Stimulated activated CD4-positive, alpha-beta T cell treated with anti-CD3 and anti-CD28 coated beads, Interleukin-2, amount 100 ng/mL, for 4 hours (primary cell): ENCODE results near the gene DNAJC3.
"Not testable (repeated sequence)": the region's sequence is repeated elsewhere in the genome, so short reads cannot be mapped to it uniquely, and the experiment has no call there.

Source experiments
- DNase-seq: peaks from one replicate; pipeline ENCODE4 v3.0.0-alpha.2; 2020; ENCODE audit warnings: low read depth

Gene DNAJC3

GRCh38 chr13:95676105-95676761, 706 bp upstream of the DNAJC3 start:
- no peak for DNase-seq

GRCh38 chr13:95677564-95678266, 776 bp downstream of the DNAJC3 start:
- no peak for DNase-seq

GRCh38 chr13:95678967-95679366, 2.0 kb downstream of the DNAJC3 start:
- no peak for DNase-seq

GRCh38 chr13:95679722-95680121, 2.8 kb downstream of the DNAJC3 start:
- no peak for DNase-seq

GRCh38 chr13:95684418-95684817, 7.5 kb downstream of the DNAJC3 start:
- DNase-seq = no peak

GRCh38 chr13:95684960-95685359, 8.0 kb downstream of the DNAJC3 start:
- DNase-seq = not testable (repeated sequence)

GRCh38 chr13:95689582-95689926, 12.6 kb downstream of the DNAJC3 start:
- DNase-seq = no peak

- not testable (repeated sequence) for DNase-seq
Measured at GRCh38 chr13:95690986-95691385, 14.0 kb downstream of the DNAJC3 start.

- DNase-seq = no peak
Measured at GRCh38 chr13:95697052-95697680, 20.2 kb downstream of the DNAJC3 start.

- DNase-seq = no peak
Measured at GRCh38 chr13:95698047-95698749, 21.3 kb downstream of the DNAJC3 start.

- no peak for DNase-seq
Measured at GRCh38 chr13:95703576-95703975, 26.6 kb downstream of the DNAJC3 start.

- DNase-seq = no peak
Measured at GRCh38 chr13:95704510-95704909, 27.6 kb downstream of the DNAJC3 start.

GRCh38 chr13:95706356-95706755, 29.4 kb downstream of the DNAJC3 start:
- DNase-seq = no peak

- no peak for DNase-seq
Measured at GRCh38 chr13:95707035-95707434, 30.1 kb downstream of the DNAJC3 start.

- DNase-seq = no peak
Measured at GRCh38 chr13:95707442-95708390, 30.8 kb downstream of the DNAJC3 start.

- no peak for DNase-seq
Measured at GRCh38 chr13:95708391-95708774, 31.4 kb downstream of the DNAJC3 start.

GRCh38 chr13:95708811-95709500, 32.0 kb downstream of the DNAJC3 start:
- DNase-seq = no peak

- DNase-seq = no peak
Measured at GRCh38 chr13:95710313-95710712, 33.4 kb downstream of the DNAJC3 start.

- not testable (repeated sequence) for DNase-seq
Measured at GRCh38 chr13:95712846-95713245, 35.9 kb downstream of the DNAJC3 start.

GRCh38 chr13:95713651-95714050, 36.7 kb downstream of the DNAJC3 start:
- DNase-seq = no peak
